Sigmoid colon (tissue), 7 donors: ENCODE measurements around the gene KCNAB1. TPM values are rescaled to one million over a fixed set of nuclear protein-coding genes. Genes with fewer than 3 reads are reported as not detected.

Source experiments
- DNase-seq: peaks from one replicate; pipeline ENCODE4 v3.0.0-alpha.2; 2019
- H3K27ac ChIP-seq, 4 donors: fragments of 200-600 bp; sonication (generic); one replicate each; pipeline ENCODE4 v1.5.1; 2016 to 2019; ENCODE audit warnings: mild to moderate bottlenecking in 1 of 4
- H3K27me3 ChIP-seq, 3 donors: fragments of 200-600 bp; sonication (generic); one replicate each; pipeline ENCODE4 v1.5.1; 2019; ENCODE audit warnings: mild to moderate bottlenecking in 1 of 3
- H3K36me3 ChIP-seq, 4 donors: fragments of 200-600 bp; sonication (generic); one replicate each; pipeline ENCODE4 v1.5.1; 2016 to 2019
- H3K4me1 ChIP-seq, 4 donors: fragments of 200-600 bp; sonication (generic); one replicate each; pipeline ENCODE4 v1.5.1; 2017 to 2019
- H3K4me3 ChIP-seq, 4 donors: fragments of 200-600 bp; sonication (generic); one replicate each; pipeline ENCODE4 v1.5.1; 2017 to 2019; ENCODE audit warnings: mild to moderate bottlenecking in 2 of 4, moderate library complexity in 1 of 4
- H3K9me3 ChIP-seq, 4 donors: fragments of 200-600 bp in 3 of 4; sonication (generic) in 3 of 4; one replicate each; pipeline versions ENCODE4 v1.5.1 to v1.6.1; 2013 to 2019
- EP300 ChIP-seq, 4 donors: sonication (generic); formaldehyde crosslinking; IDR thresholded peaks; one replicate each; pipeline ENCODE4 v1.6.1; 2017; ENCODE audit warnings: antibody characterized with exemption in 4 of 4
- POLR2A ChIP-seq, 2 donors: fragments of 450-650 bp; IDR thresholded peaks; one replicate each; pipeline ENCODE4 v1.6.1; 2016; ENCODE audit warnings: antibody characterized with exemption in 2 of 2, mild to moderate bottlenecking in 2 of 2, moderate library complexity in 2 of 2
- POLR2AphosphoS5 ChIP-seq, 4 donors: sonication (generic); formaldehyde crosslinking; IDR thresholded peaks; one replicate each; pipeline ENCODE4 v1.6.1; 2017; ENCODE audit warnings: antibody characterized with exemption in 4 of 4
- WGBS, 2 donors: extraction: QIAGEN DNeasy Blood & Tissue Kit; methylation state at CpG; one replicate each; pipeline ENCODE4 v1.1.7; 2013; 5-methylcytosine and 5-hydroxymethylcytosine counted together
- intact Hi-C: fragments of 100-400 bp; cut with DNase I; formaldehyde crosslinking; loops from one replicate; pipeline ENCODE4 v1.15.1; 2023
- polyA plus RNA-seq, 3 donors: library from polyadenylated mRNA; stranded (reverse); fragments of 200-250 nt; gene quantifications; one replicate each; pipeline ENCODE4 v1.2.3, GENCODE V29; 2013
- total RNA-seq, 4 donors: library from RNA; depleted of rRNA; stranded (reverse); fragments of >200 nt; gene quantifications; one replicate each; pipeline ENCODE4 v1.1.0, GENCODE V29; 2016
- TF ChIP-seq, protein P1 (sequence below), 4 experiments: fragments of 450-650 bp in 3 of 4; fragments of 200-600 bp in 1 of 4; IDR thresholded peaks; one replicate each; pipeline ENCODE4 v1.5.1; 2016 to 2019; ENCODE audit warnings: antibody characterized with exemption in 4 of 4, mild to moderate bottlenecking in 3 of 4, moderate library complexity in 2 of 4
- donor health status: healthy with polysubstance abuse.
- donor health status: Bipolar disorder and iron deficiency.
- donor health status: healthy.

Gene KCNAB1
- total and polyA plus RNA-seq, 7 donors: 1.2 to 5.0 (median 4.3) TPM; not detected in 2

DNA sequence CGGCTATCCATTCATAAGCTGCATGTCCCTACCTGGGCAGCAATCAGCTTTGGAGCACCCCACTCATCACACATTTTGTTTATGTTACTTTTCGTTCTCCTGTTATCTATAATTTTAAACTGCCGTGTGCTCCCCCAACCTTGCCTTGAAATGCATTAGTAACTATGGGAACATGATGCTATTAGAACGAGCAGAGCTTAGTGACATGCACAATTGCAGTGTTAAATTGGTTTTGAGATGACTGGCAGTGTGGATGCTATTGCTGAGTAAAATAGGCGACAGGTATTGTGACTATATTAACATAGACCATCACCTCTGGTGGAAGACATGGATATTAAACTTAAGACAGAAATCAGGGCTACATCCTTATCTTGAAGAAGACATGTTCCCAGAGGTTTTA lies 191.6 kb downstream of the KCNAB1 start:
- WGBS, 2 donors: 86 to 91% methylated on average over 5 of the region's 5 CpGs
- TF ChIP-seq, protein P1, sequence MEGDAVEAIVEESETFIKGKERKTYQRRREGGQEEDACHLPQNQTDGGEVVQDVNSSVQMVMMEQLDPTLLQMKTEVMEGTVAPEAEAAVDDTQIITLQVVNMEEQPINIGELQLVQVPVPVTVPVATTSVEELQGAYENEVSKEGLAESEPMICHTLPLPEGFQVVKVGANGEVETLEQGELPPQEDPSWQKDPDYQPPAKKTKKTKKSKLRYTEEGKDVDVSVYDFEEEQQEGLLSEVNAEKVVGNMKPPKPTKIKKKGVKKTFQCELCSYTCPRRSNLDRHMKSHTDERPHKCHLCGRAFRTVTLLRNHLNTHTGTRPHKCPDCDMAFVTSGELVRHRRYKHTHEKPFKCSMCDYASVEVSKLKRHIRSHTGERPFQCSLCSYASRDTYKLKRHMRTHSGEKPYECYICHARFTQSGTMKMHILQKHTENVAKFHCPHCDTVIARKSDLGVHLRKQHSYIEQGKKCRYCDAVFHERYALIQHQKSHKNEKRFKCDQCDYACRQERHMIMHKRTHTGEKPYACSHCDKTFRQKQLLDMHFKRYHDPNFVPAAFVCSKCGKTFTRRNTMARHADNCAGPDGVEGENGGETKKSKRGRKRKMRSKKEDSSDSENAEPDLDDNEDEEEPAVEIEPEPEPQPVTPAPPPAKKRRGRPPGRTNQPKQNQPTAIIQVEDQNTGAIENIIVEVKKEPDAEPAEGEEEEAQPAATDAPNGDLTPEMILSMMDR (IDR thresholded peaks at IDR 0.05): no peak
- TF ChIP-seq EP300 (IDR thresholded peaks at IDR 0.05): no peak
- TF ChIP-seq POLR2AphosphoS5 (IDR thresholded peaks at IDR 0.05): no peak
- no peak for TF ChIP-seq POLR2A (IDR thresholded peaks at IDR 0.05)
- intact Hi-C loops: no loop called here
- no peak for DNase-seq
- Histone ChIP-seq H3K4me1 (peaks cover 0 to 20% (median 13%) of the 10 kb centered on the region in 4 donors), H3K27ac (no peak overlapping the region), H3K27me3 (no peaks in the 10 kb centered on the region), H3K4me3 (no peak overlapping the region), H3K36me3 (no peaks in the 10 kb centered on the region), H3K9me3 (no peaks in the 10 kb centered on the region)

DNA sequence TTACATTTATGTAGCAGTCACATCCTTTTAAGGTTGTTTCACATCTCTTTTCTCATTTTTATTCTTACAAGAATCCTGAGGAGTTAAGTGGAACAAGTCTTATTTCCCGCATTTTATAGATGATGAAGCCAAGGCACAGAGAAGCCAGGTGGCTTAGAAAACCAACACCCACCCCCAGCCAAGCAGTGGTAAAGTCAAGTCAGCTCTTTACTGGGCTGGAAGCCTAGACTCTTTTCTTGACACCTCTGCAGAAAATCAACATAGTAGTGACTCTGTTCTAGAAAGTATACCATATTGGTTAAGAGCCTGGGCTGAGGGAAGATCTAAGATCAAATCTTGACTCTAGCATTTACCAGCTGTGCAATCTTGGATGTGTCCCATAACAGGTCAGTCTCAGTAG lies 195.7 kb downstream of the KCNAB1 start:
- intact Hi-C loops: no loop called here
- Histone ChIP-seq H3K27ac (peak overlapping the region in 1 of 4 donors; percentile 46), H3K4me1 (peaks cover 0 to 23% (median 13%) of the 10 kb centered on the region in 4 donors), H3K36me3 (no peaks in the 10 kb centered on the region), H3K9me3 (no peaks in the 10 kb centered on the region), H3K4me3 (no peak overlapping the region), H3K27me3 (no peaks in the 10 kb centered on the region)
- DNase-seq: no peak
- TF ChIP-seq EP300 (IDR thresholded peaks at IDR 0.05) (no peak), POLR2AphosphoS5 (IDR thresholded peaks at IDR 0.05) (no peak)
- TF ChIP-seq, protein P1 (IDR thresholded peaks at IDR 0.05): no peak
- 86 to 90% methylated on average over 1 of the region's 1 CpG for WGBS, 2 donors

DNA sequence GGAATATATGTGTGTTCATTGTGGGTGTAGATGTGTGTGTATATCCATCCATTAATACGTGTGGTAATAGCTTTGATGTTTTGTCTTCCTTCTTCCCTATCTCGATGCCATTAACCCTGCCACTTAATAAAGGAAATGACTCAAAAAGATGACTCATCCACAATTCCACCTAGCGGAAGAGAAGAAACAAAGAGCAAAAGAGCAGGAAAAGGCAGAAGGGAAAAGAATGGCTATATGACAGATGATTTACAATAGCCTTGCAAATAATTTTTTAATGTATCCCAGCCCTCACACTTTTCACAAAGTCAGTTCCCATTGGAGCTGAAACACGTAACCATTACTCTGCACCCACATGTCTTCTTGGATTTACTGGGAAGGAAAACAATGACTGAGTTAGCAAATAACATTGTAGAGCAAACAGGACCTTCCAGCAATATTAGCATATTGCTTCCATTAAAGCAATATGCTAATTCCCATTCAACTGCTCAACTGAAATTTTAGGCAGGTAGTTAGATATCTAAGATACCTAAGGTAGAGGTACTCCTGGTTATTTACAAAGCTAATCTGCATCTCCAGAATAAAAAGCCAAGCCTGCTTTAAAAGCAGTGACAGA lies 197.2 kb downstream of the KCNAB1 start:
- Histone ChIP-seq H3K4me1 (peaks cover 0 to 23% (median 13%) of the 10 kb centered on the region in 4 donors), H3K9me3 (no peaks in the 10 kb centered on the region), H3K27ac (peak overlapping the region in 2 of 4 donors; percentile 23 to 46), H3K36me3 (no peaks in the 10 kb centered on the region), H3K27me3 (no peaks in the 10 kb centered on the region), H3K4me3 (no peak overlapping the region)
- WGBS, 2 donors: 62% methylated on average over 4 of the region's 4 CpGs
- no peak for DNase-seq
- intact Hi-C loops: no loop called here
- no peak for TF ChIP-seq POLR2AphosphoS5 (IDR thresholded peaks at IDR 0.05)
- TF ChIP-seq, protein P1 (IDR thresholded peaks at IDR 0.05): peak in 1 of 4 experiments; percentile 4

GRCh38 chr3:156321945-156322344 lies 201.6 kb downstream of the KCNAB1 start:
- Histone ChIP-seq H3K27ac (no peak overlapping the region), H3K27me3 (no peaks in the 10 kb centered on the region), H3K36me3 (no peaks in the 10 kb centered on the region), H3K9me3 (no peaks in the 10 kb centered on the region), H3K4me1 (peaks cover 0 to 13% (median 8%) of the 10 kb centered on the region in 4 donors), H3K4me3 (no peak overlapping the region)
- 68 to 77% methylated on average over 4 of the region's 4 CpGs for WGBS, 2 donors
- intact Hi-C loops: no loop called here
- no peak for DNase-seq
- TF ChIP-seq POLR2AphosphoS5 (IDR thresholded peaks at IDR 0.05): no peak
- no peak for TF ChIP-seq EP300 (IDR thresholded peaks at IDR 0.05)
- TF ChIP-seq, protein P1 (IDR thresholded peaks at IDR 0.05): no peak
- no peak for TF ChIP-seq POLR2A (IDR thresholded peaks at IDR 0.05)

DNA sequence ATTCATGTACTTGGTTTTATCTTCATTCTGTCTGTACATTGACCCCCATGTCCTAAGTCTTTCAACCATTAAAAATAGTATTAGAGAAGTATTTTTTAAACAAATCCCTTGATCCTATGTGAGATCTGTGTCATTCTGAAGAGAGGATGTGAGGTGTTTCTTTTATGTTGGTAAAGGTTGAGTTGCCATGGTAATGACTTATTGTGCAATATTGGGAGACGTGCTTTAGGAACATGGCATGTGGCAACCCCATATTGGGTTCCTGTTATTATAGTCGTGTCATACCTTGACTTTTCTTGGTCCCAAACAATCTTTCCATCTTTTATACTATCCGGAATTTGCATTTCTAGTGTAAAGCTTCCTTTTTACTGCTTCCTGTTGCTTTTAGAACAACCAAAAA lies 203.1 kb downstream of the KCNAB1 start:
- intact Hi-C loops: no loop called here
- 73 to 78% methylated on average over 3 of the region's 3 CpGs for WGBS, 2 donors
- H3K27ac ChIP-seq: no peak overlapping the region
- no peak overlapping the region for H3K4me3 ChIP-seq
- H3K9me3 ChIP-seq: no peaks in the 10 kb centered on the region
- no peak for TF ChIP-seq EP300 (IDR thresholded peaks at IDR 0.05)
- no peak for TF ChIP-seq POLR2AphosphoS5 (IDR thresholded peaks at IDR 0.05)
- no peak for TF ChIP-seq POLR2A (IDR thresholded peaks at IDR 0.05)
- TF ChIP-seq, protein P1 (IDR thresholded peaks at IDR 0.05): no peak
- no peaks in the 10 kb centered on the region for H3K36me3 ChIP-seq
- no peaks in the 10 kb centered on the region for H3K4me1 ChIP-seq
- no peaks in the 10 kb centered on the region for H3K27me3 ChIP-seq
- DNase-seq: no peak
